ENCODE data around the gene PAXX.

PAXX gene

GRCh38 chr9:136991993-136992818, at the start of gene PAXX:
PAXX (plus strand) TSS chr9:136992422; CDS start chr9:136992444, 22 bp downstream.
- Mint-ChIP-seq H3K4me3 (peak within 1 kb of the TSS; percentile 88), H3K36me3 (no peaks in the 10 kb centered on the region), H3K27me3 (no peaks in the 10 kb centered on the region), H3K9me3 (no peaks in the 10 kb centered on the region), H3K27ac (peak within 1 kb of the TSS; percentile 72), H3K4me1 (peaks cover 17% of the 10 kb centered on the region)

GRCh38 chr9:136942881-136943230, 49.4 kb upstream of the PAXX start:
- Mint-ChIP-seq H3K36me3 (peaks cover 8% of the 10 kb centered on the region), H3K4me1 (peaks cover 9% of the 10 kb centered on the region), H3K4me3 (peak overlapping the region; percentile 23), H3K9me3 (no peaks in the 10 kb centered on the region), H3K27ac (no peak overlapping the region), H3K27me3 (no peaks in the 10 kb centered on the region)

GRCh38 chr9:136943291-136944211, 48.7 kb upstream of the PAXX start:
- H3K9me3 Mint-ChIP-seq, result no peaks in the 10 kb centered on the region
- H3K4me3 Mint-ChIP-seq, result peak overlapping the region; percentile 85
- peak overlapping the region; percentile 84 for H3K27ac Mint-ChIP-seq
- H3K4me1 Mint-ChIP-seq, result peaks cover 9% of the 10 kb centered on the region
- H3K27me3 Mint-ChIP-seq, result no peaks in the 10 kb centered on the region
- H3K36me3 Mint-ChIP-seq, result peaks cover 7% of the 10 kb centered on the region

GRCh38 chr9:136944212-136944518, 48.1 kb upstream of the PAXX start:
- Mint-ChIP-seq H3K9me3 (no peaks in the 10 kb centered on the region), H3K27me3 (no peaks in the 10 kb centered on the region), H3K4me3 (no peak overlapping the region), H3K4me1 (peaks cover 9% of the 10 kb centered on the region), H3K36me3 (peaks cover 2% of the 10 kb centered on the region), H3K27ac (no peak overlapping the region)

GRCh38 chr9:136944519-136945332, 47.5 kb upstream of the PAXX start, which contains the start of the genes C8G and FBXW5:
C8G (plus strand) TSS chr9:136945243; CDS start chr9:136945321, 78 bp downstream.
FBXW5 (minus strand) TSS chr9:136944738; CDS start chr9:136944083, 655 bp downstream.
- no peaks in the 10 kb centered on the region for H3K27me3 Mint-ChIP-seq

GRCh38 chr9:136945333-136946227, 46.6 kb upstream of the PAXX start:
- peaks cover 1% of the 10 kb centered on the region for H3K36me3 Mint-ChIP-seq
- no peak overlapping the region for H3K27ac Mint-ChIP-seq
- H3K9me3 Mint-ChIP-seq, result no peaks in the 10 kb centered on the region
- H3K4me1 Mint-ChIP-seq, result peaks cover 9% of the 10 kb centered on the region
- no peaks in the 10 kb centered on the region for H3K27me3 Mint-ChIP-seq
- H3K4me3 Mint-ChIP-seq, result no peak overlapping the region

More at GRCh38 chr9:136944519-136945332, 47.5 kb upstream of the PAXX start, which contains the start of the genes C8G and FBXW5:
- Mint-ChIP-seq H3K9me3 (no peaks in the 10 kb centered on the region), H3K36me3 (peaks cover 1% of the 10 kb centered on the region), H3K4me3 (peak within 1 kb of the TSS; percentile 85), H3K4me1 (peaks cover 9% of the 10 kb centered on the region), H3K27ac (peak within 1 kb of the TSS; percentile 84)

- Mint-ChIP-seq H3K4me1 (peaks cover 9% of the 10 kb centered on the region), H3K4me3 (no peak overlapping the region), H3K27ac (no peak overlapping the region), H3K9me3 (no peaks in the 10 kb centered on the region), H3K27me3 (no peaks in the 10 kb centered on the region), H3K36me3 (peaks cover 1% of the 10 kb centered on the region)
Measured at GRCh38 chr9:136946228-136947027, 45.8 kb upstream of the PAXX start.

GRCh38 chr9:136947028-136947891, 45.0 kb upstream of the PAXX start:
- Mint-ChIP-seq H3K27me3 (no peaks in the 10 kb centered on the region), H3K4me1 (peaks cover 9% of the 10 kb centered on the region), H3K36me3 (no peaks in the 10 kb centered on the region), H3K27ac (no peak overlapping the region), H3K4me3 (no peak overlapping the region), H3K9me3 (no peaks in the 10 kb centered on the region)

- peak overlapping the region; percentile 52 for H3K4me3 Mint-ChIP-seq
- no peaks in the 10 kb centered on the region for H3K27me3 Mint-ChIP-seq
- no peaks in the 10 kb centered on the region for H3K36me3 Mint-ChIP-seq
- H3K27ac Mint-ChIP-seq, result no peak overlapping the region
- H3K9me3 Mint-ChIP-seq, result no peaks in the 10 kb centered on the region
- peaks cover 4% of the 10 kb centered on the region for H3K4me1 Mint-ChIP-seq
Measured at GRCh38 chr9:136947955-136948510, 44.2 kb upstream of the PAXX start.

- Mint-ChIP-seq H3K27me3 (no peaks in the 10 kb centered on the region), H3K9me3 (no peaks in the 10 kb centered on the region), H3K27ac (no peak overlapping the region), H3K4me3 (peak overlapping the region; percentile 81), H3K4me1 (peaks cover 4% of the 10 kb centered on the region), H3K36me3 (no peaks in the 10 kb centered on the region)
Measured at GRCh38 chr9:136949239-136949816, 42.9 kb upstream of the PAXX start.

- no peaks in the 10 kb centered on the region for H3K27me3 Mint-ChIP-seq
- peak overlapping the region; percentile 80 for H3K27ac Mint-ChIP-seq
- H3K4me3 Mint-ChIP-seq, result peak overlapping the region; percentile 82
- no peaks in the 10 kb centered on the region for H3K4me1 Mint-ChIP-seq
- H3K36me3 Mint-ChIP-seq, result no peaks in the 10 kb centered on the region
- no peaks in the 10 kb centered on the region for H3K9me3 Mint-ChIP-seq
Measured at GRCh38 chr9:136949817-136950655, 42.2 kb upstream of the PAXX start.

All from activated naive CD4-positive, alpha-beta T cell treated with anti-CD3 and anti-CD28 coated beads, Interleukin-2, amount 50 U/mL, for 24 hours (primary cell).